Effector CD8-positive, alpha-beta T cell (primary cell): ENCODE data around the gene NFATC2.

Experiments
- DNase-seq: peaks from one replicate; lab custom pipeline; 2025; lab: John Stamatoyannopoulos, UW

Gene NFATC2

GRCh38 chr20:51514249-51514648, 28.3 kb downstream of the NFATC2 start:
- DNase-seq, result no peak

- no peak for DNase-seq
These were observed 29.0 kb downstream of the NFATC2 start for GRCh38 chr20:51513545-51513944.

DNA sequence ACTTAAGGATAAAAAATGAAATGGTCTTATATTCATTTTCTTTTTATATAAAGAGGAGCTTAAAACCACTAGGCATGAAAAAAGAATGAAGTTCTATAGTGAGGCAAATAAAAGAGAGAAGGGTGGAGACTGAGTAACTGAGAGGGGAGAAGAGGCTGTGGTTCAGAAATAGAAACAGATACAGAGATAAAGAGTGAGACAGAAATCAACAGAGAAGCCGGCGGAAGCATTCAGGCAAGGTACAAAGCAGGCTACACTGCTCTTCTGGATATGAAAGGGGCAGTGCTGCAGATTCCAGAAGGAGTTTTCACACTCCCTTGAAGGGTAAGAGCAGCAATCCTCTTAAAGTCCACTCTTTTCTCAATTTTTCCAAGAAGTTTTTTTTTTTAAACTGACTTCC, 29.9 kb downstream of the NFATC2 start:
- no peak for DNase-seq

- DNase-seq, result no peak
These were observed 30.5 kb downstream of the NFATC2 start for GRCh38 chr20:51511861-51512619.

DNA sequence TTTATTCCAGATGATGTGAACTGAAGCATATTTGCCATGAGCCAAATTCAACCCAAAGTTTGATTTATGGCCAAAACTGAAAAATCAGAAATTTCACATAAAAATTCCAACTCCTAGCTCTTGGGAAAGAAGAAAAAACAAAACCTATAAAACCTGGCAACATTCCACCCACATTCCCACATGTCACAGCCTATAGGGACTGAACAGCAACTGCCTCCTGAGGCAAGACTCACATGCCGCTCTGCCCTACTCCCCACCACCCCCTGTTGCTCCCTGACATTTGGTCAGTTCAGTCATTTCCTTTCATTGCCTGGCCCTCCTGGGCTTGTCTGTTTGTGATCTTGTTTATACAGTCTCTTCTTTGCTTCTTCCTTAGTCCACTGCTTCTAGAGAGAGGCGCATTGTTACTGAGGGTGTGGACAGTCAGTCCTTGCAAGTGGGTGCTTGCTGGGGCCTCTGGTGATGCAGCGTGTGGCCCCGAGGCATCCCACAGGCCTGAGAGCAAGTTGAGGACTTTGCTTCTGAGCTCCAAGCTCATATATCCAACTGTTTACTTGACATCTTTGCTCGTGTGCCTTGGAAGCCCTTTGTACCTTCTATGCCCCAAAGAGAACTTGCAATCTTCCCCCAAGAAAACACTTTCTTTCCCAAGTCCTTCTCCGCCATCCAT, 31.4 kb downstream of the NFATC2 start:
- DNase-seq, result no peak

- DNase-seq, result no peak
These were observed 32.4 kb downstream of the NFATC2 start for GRCh38 chr20:51510169-51510568.

DNA sequence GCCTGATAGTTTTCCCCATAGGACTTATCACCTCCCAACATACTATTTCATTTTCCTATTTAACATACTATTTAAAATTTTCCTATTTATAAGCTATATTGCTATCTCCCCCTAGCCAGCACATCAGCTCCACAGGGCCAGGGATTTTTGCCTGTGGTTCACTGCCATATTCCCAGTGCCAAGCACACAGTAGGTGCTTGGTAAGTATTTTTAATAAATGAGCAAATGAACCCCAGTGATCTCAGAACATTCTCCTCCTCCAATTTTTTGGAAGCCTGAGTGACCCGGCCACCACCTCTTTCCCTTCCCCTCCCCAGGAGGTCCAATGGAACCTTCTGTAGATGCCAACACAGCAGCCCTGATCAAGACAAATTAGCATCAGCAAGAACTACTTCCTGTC, 33.3 kb downstream of the NFATC2 start:
- no peak for DNase-seq

DNA sequence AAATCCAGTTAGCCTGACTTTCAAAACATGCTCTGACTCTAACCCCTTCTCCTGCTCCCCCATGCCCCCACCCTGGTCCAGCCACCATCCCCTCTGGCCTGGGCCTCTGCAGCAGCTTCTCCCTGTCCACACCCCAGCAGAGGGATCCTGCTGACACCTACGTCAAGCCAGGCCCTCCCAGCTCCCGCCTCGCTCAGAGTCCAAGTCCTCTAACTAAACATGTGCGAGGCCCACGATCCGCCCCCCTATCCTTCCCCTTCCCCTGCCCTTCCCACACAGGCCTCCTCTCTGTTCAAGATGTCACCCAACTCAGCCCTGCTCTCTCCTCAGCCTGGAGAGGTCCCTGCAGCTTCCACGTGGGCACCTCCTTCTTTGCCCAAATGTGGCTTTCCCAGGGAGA, 33.7 kb downstream of the NFATC2 start:
- DNase-seq, result no peak

GRCh38 chr20:51508158-51508557, 34.4 kb downstream of the NFATC2 start:
- no peak for DNase-seq

DNA sequence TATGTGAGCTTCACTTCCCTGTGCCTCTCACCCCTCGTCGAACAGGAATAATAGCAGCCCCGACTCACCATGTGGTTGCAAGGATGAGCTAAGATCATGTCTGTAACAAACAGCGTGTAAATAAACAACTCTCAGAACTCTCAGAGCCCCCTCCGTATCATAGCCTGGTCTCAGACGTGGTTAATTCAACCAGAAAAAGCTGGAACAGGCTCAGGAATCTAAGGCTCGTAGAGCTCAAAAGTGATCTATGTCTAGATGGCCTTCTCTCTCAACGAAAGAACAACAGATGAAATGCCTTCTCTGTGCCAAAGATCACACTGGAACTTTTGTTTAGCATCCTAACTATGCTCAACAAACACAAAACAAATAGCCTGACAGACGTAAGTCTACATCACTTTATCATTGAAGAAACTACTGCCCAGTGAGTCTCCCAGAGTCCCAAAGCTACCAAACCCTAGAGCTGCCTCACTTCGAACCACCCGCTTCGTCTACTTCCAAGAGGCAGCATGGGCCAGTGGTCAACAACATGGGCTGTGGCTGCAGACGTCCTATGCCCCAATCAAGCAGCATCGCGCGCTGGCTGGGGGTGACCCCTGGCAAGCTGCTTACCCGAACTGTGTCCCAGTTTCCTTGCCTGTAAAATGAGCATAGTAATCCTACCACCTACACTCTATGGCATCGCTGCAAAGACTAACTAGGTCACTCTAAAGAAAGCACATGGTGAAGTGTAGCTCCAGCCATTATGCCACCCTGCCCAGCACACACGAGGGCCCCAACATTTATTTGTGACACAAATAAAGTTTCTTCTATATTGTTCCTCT, 35.1 kb downstream of the NFATC2 start:
- DNase-seq, result no peak

DNA sequence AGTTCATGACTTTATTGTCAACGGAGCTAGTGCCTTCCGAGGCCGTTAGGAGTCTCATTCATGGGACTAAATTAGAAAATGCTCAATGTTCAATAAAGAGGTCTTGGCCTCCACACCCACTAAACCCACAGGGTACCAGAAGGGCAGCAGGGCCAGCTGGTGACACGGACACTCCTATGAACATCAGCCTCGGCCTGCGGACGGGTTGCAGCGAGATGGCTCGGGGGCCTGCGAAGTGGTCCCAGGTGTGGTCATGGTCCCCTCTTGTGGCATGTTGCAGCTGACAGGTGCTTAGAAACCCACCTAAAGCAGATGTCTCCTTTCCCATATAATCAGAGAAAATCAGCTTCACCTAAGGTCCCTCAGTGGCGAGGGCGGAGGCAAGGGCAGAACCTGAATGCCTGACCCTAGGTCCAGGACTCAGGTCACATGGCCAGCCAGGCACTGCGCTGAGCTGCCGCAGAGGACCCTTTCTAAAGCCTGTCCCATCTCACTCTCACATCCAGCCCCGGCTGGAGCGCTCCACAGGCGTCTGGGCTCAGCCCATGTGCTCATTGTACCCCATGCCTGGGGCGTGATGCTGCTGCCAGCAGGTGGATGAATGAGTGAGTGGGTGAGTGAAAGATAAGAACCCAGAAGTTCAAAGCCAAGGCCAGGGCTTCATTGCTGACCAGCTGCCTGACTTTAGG, 35.8 kb downstream of the NFATC2 start:
- DNase-seq, result no peak

DNA sequence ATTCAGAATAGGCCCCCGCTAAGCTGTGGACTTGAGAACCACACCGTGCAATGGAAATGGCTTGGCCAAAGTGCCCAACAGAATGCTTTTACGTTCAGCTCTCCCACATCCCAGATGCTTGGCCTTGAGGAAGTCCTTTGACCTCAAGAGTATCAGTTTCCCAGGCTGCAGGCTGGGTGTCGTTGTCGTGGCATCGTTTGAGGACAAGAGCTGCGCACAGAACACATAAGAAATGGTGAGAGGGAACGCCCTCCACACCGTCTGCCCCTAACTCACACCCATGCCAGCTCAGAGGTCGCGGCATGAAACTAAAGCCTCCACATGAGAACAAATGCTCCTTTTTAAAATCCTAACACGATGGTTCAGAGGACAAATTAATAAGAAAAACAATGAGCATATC, 37.0 kb downstream of the NFATC2 start:
- DNase-seq, result no peak

DNA sequence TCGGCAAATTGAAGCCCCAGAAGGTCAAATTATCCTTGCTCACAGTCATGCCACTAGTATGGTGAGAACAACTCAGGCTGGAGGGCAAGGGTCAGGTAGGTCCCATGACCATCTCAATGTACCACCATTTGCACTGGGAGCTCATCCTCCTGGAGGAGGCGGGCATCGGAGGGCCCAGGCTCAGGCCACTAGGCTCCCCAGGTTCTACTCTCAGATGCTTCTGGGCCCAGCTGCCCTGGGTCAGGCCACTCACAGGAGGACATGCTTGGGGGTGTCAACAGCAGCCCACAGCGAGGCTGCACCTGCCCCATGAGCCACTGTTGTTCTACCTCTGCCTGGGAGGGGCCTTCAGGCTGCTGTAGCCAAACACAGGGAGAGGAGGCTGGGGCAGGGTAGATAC, 39.1 kb downstream of the NFATC2 start:
- DNase-seq, result no peak

DNA sequence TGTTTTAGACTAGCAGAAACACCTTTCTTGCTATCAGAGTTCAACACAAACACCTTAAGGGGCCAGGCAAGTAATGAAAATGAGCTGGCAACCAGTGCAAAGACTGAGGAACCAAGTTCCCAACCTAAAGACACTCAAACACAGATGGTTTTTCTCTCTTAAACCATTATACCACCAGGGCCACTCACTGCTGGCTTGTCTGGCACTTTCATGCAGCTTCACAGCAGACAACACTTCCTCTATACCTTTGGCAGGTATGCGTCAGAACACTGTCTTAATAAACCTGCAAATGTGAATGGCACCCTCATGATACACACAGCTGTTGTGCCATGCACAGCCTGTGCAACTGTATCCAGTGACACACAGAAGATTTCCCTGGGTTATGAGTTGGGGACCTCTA, 41.6 kb downstream of the NFATC2 start:
- DNase-seq, result no peak

- DNase-seq, result no peak
These were observed 42.2 kb downstream of the NFATC2 start for GRCh38 chr20:51500311-51500710.

DNA sequence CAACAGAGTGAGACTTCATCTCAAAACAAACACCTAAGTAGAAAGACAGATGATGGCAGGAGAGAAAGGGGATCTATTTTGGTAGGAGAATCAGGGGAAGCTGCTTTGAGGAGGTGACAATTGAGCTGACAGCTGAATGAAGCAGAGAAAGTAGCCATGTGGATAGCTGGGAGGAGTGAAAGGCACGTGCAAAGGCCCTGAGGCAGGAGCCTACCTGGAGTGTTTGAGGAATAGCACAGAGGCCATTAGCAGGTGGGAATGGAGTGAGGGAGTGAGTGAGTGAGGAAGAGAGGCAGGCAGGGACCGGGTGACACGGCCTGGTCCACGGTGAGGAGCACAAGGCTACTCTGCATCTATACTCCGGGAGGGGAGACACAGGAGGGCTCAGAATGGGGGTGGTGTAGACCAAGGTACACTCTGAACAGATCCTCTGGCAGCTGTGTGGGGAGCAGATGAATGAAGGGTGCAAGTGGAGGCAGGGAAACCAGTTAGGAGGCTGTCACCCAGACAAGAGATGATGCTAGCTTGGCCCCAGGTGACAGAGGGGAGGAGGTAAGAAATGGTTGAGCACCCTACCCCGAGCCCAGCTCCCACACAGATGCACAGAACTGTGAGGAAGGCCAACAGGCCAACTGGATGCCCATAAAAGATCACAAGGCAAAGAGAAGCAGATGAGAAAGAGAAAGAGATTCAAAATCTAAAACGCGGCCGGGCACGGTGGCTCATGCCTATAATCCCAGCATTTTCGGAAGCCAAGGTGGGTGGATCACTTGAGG, 43.6 kb downstream of the NFATC2 start:
- DNase-seq, result no peak

GRCh38 chr20:51497542-51498467, 44.7 kb downstream of the NFATC2 start:
- DNase-seq, result no peak

GRCh38 chr20:51496964-51497363, 45.6 kb downstream of the NFATC2 start:
- no peak for DNase-seq

- no peak for DNase-seq
These were observed 46.5 kb downstream of the NFATC2 start for GRCh38 chr20:51495921-51496545.

DNA sequence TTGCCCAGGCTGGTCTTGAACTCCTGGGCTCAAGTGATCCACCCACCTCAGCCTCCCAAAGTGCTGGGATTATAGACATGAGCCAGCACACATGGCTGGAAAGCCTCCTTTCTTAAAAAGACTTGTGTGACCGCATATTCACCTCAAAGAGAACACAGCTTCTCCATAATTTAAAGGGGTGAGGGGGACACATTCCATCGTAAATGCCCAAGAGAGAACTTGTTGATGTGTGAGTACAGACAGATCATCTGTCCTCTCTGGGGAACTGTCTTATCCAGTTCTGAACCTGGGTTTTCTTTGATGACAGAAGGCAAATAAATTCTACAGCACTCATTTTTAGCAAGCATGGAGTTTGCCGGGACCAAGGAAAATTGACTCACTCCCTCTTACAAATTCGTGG, 47.2 kb downstream of the NFATC2 start:
- no peak for DNase-seq
